ENCODE measurements around the gene ARIH2. TPM values are rescaled to one million over a fixed set of nuclear protein-coding genes. Genes with fewer than 3 reads are reported as not detected.

The ARIH2 gene
- total RNA-seq, 1 donor from 2014 or later = 124 TPM

DNA sequence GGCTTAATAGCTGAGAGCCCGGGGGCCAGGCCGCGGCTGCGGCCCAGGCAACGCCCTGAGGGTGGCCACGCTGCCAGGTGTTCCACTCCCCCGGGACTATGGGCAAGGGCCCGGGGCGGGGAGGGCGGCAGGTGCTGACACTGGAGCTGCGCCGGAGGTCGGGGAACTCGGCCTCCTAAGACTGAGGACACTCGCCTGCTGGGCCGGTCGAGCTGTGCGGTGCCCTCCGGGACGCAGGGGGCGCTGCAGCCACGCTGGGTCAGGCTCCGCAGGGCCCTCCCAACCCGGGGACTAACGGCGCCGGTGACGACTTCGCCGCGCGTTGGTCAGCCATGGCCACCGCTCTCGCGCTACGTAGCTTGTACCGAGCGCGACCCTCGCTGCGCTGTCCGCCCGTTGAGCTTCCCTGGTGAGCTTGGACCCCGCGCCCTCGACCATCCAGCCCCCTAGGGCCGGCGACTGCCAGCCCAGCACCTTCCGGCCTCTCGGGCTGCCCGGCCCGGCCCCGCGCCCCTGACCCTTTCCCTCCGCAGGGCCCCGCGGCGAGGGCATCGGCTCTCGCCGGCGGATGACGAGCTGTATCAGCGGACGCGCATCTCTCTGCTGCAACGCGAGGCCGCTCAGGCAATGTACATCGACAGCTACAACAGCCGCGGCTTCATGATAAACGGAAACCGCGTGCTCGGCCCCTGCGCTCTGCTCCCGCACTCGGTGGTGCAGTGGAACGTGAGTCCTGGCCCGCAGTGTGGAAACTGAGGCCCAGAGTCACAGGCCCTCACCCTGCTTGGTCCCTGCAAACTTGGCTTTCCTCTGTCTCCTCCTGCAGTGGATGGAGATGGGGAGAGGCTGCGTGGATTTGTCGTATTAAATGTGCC lies 103.4 kb downstream of the ARIH2 start, which contains the start of gene NDUFAF3:
TSS of gene NDUFAF3 (plus strand) at position 309 of the 875 bp plus-strand sequence. CDS start at position 333, 24 bp downstream.
- H3K4me3 ChIP-seq (ENCODE audit: low read depth, low read length) = peak within 1 kb of the TSS; percentile 93
- TF ChIP-seq, protein P1, sequence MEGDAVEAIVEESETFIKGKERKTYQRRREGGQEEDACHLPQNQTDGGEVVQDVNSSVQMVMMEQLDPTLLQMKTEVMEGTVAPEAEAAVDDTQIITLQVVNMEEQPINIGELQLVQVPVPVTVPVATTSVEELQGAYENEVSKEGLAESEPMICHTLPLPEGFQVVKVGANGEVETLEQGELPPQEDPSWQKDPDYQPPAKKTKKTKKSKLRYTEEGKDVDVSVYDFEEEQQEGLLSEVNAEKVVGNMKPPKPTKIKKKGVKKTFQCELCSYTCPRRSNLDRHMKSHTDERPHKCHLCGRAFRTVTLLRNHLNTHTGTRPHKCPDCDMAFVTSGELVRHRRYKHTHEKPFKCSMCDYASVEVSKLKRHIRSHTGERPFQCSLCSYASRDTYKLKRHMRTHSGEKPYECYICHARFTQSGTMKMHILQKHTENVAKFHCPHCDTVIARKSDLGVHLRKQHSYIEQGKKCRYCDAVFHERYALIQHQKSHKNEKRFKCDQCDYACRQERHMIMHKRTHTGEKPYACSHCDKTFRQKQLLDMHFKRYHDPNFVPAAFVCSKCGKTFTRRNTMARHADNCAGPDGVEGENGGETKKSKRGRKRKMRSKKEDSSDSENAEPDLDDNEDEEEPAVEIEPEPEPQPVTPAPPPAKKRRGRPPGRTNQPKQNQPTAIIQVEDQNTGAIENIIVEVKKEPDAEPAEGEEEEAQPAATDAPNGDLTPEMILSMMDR (IDR thresholded peaks at IDR 0.05; ENCODE audit: insufficient read depth, low read length, severe bottlenecking) = peak; percentile 99
- no peaks in the 10 kb centered on the region for H3K27me3 ChIP-seq (ENCODE audit: control insufficient read depth, insufficient read depth, low read length)
- H3K36me3 ChIP-seq (ENCODE audit: control insufficient read depth, insufficient read depth, low read length) = peaks cover 30% of the 10 kb centered on the region
- DNase-seq (ENCODE audit: low read depth) = peak; percentile 83
- no peak for FAIRE-seq

DNA sequence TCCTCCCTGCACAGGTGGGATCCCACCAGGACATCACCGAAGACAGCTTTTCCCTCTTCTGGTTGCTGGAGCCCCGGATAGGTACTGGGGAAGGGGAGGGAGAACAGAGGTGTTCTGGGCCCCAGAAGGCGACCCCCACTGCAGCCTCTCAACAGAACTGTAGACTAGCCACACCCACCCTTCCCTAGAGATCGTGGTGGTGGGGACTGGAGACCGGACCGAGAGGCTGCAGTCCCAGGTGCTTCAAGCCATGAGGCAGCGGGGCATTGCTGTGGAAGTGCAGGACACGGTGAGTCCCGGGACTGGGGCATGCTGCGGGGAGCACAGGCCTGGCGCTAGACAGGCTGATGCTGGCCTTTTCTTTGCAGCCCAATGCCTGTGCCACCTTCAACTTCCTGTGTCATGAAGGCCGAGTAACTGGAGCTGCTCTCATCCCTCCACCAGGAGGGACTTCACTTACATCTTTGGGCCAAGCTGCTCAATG lies 104.1 kb downstream of the ARIH2 start:
- peaks cover 34% of the 10 kb centered on the region for H3K36me3 ChIP-seq (ENCODE audit: control insufficient read depth, insufficient read depth, low read length)
- peak overlapping the region; percentile 93 for H3K4me3 ChIP-seq (ENCODE audit: low read depth, low read length)
- FAIRE-seq (no peak), DNase-seq (ENCODE audit: low read depth) (no peak)
- no peaks in the 10 kb centered on the region for H3K27me3 ChIP-seq (ENCODE audit: control insufficient read depth, insufficient read depth, low read length)
- TF ChIP-seq, protein P1 (IDR thresholded peaks at IDR 0.05; ENCODE audit: insufficient read depth, low read length, severe bottlenecking) = no peak

DNA sequence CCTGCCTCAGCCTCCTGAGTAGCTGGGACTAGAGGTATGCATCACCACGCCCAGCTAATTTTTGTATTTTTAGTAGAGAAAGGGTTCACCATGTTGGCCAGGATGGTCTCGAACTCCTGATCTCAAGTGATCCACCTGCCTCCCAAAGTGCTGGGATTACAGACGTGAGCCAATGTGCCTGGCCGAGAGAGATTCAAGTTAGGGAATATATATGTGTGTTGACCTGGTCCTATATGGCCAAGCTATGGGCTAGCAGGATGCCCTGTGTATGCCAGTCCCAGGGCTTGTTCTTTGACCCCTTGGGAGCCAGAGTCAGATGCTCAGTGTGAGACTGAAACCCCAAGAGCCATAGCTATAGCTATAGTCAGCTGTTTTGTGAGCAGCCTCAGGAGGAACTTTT lies 105.1 kb downstream of the ARIH2 start:
- Histone ChIP-seq H3K27me3 (ENCODE audit: control insufficient read depth, insufficient read depth, low read length) (no peaks in the 10 kb centered on the region), H3K4me3 (ENCODE audit: low read depth, low read length) (no peak overlapping the region), H3K36me3 (ENCODE audit: control insufficient read depth, insufficient read depth, low read length) (peaks cover 38% of the 10 kb centered on the region)
- FAIRE-seq (no peak), DNase-seq (ENCODE audit: low read depth) (no peak)
- TF ChIP-seq, protein P1 (IDR thresholded peaks at IDR 0.05; ENCODE audit: insufficient read depth, low read length, severe bottlenecking) = no peak

DNA sequence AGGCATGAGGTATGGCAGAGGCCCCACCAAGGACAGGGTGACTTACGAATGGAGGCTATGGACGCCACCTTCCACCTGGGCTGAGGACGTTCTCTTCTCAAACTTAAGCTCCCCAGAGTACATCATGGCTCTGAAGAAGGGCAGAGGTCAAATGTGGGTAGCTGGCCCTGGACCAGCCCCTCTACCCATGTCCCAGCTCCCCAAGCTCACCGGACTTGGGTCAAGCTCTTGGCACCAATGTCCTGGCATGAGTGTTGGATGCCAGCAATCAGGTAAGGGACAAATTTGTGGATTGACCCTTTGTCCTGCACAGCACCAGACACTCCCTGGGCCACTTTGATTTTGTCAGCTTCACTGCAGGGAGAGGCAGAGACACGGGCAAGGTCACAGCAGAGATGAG lies 105.8 kb downstream of the ARIH2 start:
- Histone ChIP-seq H3K27me3 (ENCODE audit: control insufficient read depth, insufficient read depth, low read length) (no peaks in the 10 kb centered on the region), H3K4me3 (ENCODE audit: low read depth, low read length) (no peak overlapping the region), H3K36me3 (ENCODE audit: control insufficient read depth, insufficient read depth, low read length) (peaks cover 38% of the 10 kb centered on the region)
- FAIRE-seq = no peak
- no peak for DNase-seq (ENCODE audit: low read depth)
- TF ChIP-seq, protein P1 (IDR thresholded peaks at IDR 0.05; ENCODE audit: insufficient read depth, low read length, severe bottlenecking) = no peak

DNA sequence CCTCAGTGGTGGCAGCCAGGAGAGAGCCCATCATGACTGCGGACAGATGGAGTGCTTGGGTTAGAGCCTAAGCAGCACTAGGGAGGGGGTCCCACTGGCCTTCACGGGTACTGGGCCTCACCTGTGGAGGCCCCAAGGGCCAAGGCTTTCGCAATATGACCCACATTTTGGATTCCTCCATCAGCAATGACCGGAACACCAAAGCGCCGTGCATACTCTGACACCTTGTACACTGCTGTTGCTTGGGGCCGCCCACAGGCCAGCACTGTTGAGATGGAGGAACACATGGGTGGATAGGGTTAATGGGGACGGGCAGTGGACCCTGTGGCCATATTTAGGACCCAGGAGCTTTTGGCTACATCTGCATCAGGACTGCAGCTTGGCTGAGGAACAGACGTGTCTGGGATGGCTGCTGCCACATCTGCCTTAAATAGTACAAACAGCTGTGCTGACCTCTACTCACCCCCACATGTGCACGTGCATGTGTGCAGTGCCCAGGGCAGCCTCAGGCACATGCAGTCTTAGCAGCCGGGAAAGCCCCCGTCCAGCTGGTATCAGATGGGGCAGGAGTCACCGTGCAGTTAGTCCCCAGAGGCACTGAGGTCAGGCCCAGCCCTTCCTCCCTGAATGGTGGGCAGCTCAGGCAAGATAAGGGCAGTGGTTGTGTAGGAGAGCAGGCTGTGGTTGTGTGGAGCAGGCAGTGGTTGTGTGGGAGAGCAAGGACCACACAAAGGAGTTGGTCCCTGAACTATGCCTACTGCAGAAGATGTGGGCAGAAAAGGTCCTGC lies 106.6 kb downstream of the ARIH2 start:
- H3K4me3 ChIP-seq (ENCODE audit: low read depth, low read length) = no peak overlapping the region
- DNase-seq (ENCODE audit: low read depth) (no peak), FAIRE-seq (no peak)
- peaks cover 38% of the 10 kb centered on the region for H3K36me3 ChIP-seq (ENCODE audit: control insufficient read depth, insufficient read depth, low read length)
- TF ChIP-seq, protein P1 (IDR thresholded peaks at IDR 0.05; ENCODE audit: insufficient read depth, low read length, severe bottlenecking) = no peak
- no peaks in the 10 kb centered on the region for H3K27me3 ChIP-seq (ENCODE audit: control insufficient read depth, insufficient read depth, low read length)
